ENCODE data around the gene PPIH. TPM values are rescaled to one million over a fixed set of nuclear protein-coding genes. Genes with fewer than 3 reads are reported as not detected.

Gene PPIH
- total and polyA plus RNA-seq, 2 of the 13 experiments (the other 11 are each of a cell fraction or from before 2014, with no cell fraction given) = 29.9 to 72.6 TPM

- peak; percentile 35; the same call in 1 of the 2 replicates for TF ChIP-seq FOXO1 (CRISPR knock-in tag; IDR thresholded peaks at IDR 0.05)
- no peak for TF ChIP-seq ZNF816 (CRISPR knock-in tag; IDR thresholded peaks at IDR 0.05; ENCODE audit: borderline replicate concordance)
- TF ChIP-seq MAFG (CRISPR knock-in tag; IDR thresholded peaks at IDR 0.05) = no peak
- TF ChIP-seq NCOA2 (CRISPR knock-in tag; IDR thresholded peaks at IDR 0.05) = peak; percentile 66
- no peak for TF ChIP-seq ZNF570 (CRISPR knock-in tag; IDR thresholded peaks at IDR 0.05; ENCODE audit: borderline replicate concordance)
- TF ChIP-seq SNAI1 (CRISPR knock-in tag; IDR thresholded peaks at IDR 0.05; ENCODE audit: borderline replicate concordance) = no peak
- TF ChIP-seq ZNF136 (CRISPR knock-in tag; IDR thresholded peaks at IDR 0.05; ENCODE audit: low read depth) = no peak
- TF ChIP-seq TCF7 (IDR thresholded peaks at IDR 0.05; ENCODE audit: low read depth) = peak; percentile 42; the same call in 1 of the 2 replicates
- no peak for TF ChIP-seq ATAD3A (CRISPR knock-in tag; IDR thresholded peaks at IDR 0.05)
- TF ChIP-seq ARID3A (IDR thresholded peaks at IDR 0.05; ENCODE audit: low read depth, low read length) = peak; percentile 38; the same call in 1 of the 2 replicates
- TF ChIP-seq ZBTB26 (CRISPR knock-in tag; IDR thresholded peaks at IDR 0.05; ENCODE audit: borderline replicate concordance) = no peak
- TF ChIP-seq ZNF10 (CRISPR knock-in tag; IDR thresholded peaks at IDR 0.05; ENCODE audit: borderline replicate concordance, low read depth) = no peak
- TF ChIP-seq ZSCAN30 (CRISPR knock-in tag; IDR thresholded peaks at IDR 0.05) = no peak
- no peak for TF ChIP-seq YY1 (IDR thresholded peaks at IDR 0.05; ENCODE audit: insufficient read depth, insufficient replicate concordance, low read depth, low read length)
- TF ChIP-seq NR2C2 (CRISPR knock-in tag; IDR thresholded peaks at IDR 0.05; ENCODE audit: borderline replicate concordance) = no peak
- TF ChIP-seq ZNF329 (CRISPR knock-in tag; IDR thresholded peaks at IDR 0.05; ENCODE audit: low read depth) = no peak
- peak; percentile 46; the same call in 1 of the 2 replicates for TF ChIP-seq PAXIP1 (CRISPR knock-in tag; conservative IDR thresholded peaks at IDR 0.05)
- no peak for TF ChIP-seq MXD4 (CRISPR knock-in tag; IDR thresholded peaks at IDR 0.05)
- no peak for TF ChIP-seq ZNF660 (CRISPR knock-in tag; IDR thresholded peaks at IDR 0.05; ENCODE audit: borderline replicate concordance, low read depth)
- peak; percentile 20; the same call in 1 of the 2 replicates for TF ChIP-seq CEBPB (IDR thresholded peaks at IDR 0.05; ENCODE audit: borderline replicate concordance, low read depth, low read length)
- no peak for TF ChIP-seq THAP11 (CRISPR knock-in tag; IDR thresholded peaks at IDR 0.05)
- peak; percentile 24; the same call in 1 of the 2 replicates for TF ChIP-seq CEBPG (CRISPR knock-in tag; IDR thresholded peaks at IDR 0.05)
- TF ChIP-seq ZNF362 (CRISPR knock-in tag; IDR thresholded peaks at IDR 0.05; ENCODE audit: borderline replicate concordance) = peak; percentile 70; the same call in 1 of the 2 replicates
- TF ChIP-seq ELF1 (CRISPR knock-in tag; IDR thresholded peaks at IDR 0.05) = no peak
These were observed 37.9 kb upstream of the PPIH start (continued) for GRCh38 chr1:42620307-42620706.
